Lower lobe of right lung (tissue), 2 donors: ENCODE data around the gene NRP1. TPM values are rescaled to one million over a fixed set of nuclear protein-coding genes. Genes with fewer than 3 reads are reported as not detected.

Experiments
- ATAC-seq, 2 donors: fragments of 200-7000 bp; cut with Tn5 transposase; one replicate each; pipeline ENCODE4 v1.9.1; 2020 to 2022; ENCODE audit warnings: mild to moderate bottlenecking in 2 of 2, moderate library complexity in 2 of 2
- DNase-seq: peaks from one replicate; pipeline ENCODE4 v3.0.0-alpha.2; 2020
- H3K27ac ChIP-seq: fragments of 200-600 bp; one replicate; pipeline ENCODE4 v1.8.0; 2022
- H3K27me3 ChIP-seq: fragments of 200-600 bp; one replicate; pipeline ENCODE4 v1.8.0; 2022; ENCODE audit warnings: low read depth
- H3K36me3 ChIP-seq: fragments of 200-600 bp; one replicate; pipeline ENCODE4 v1.8.0; 2022; ENCODE audit warnings: mild to moderate bottlenecking
- H3K4me1 ChIP-seq: fragments of 200-600 bp; one replicate; pipeline ENCODE4 v1.8.0; 2022
- H3K4me3 ChIP-seq: fragments of 200-600 bp; one replicate; pipeline ENCODE4 v1.8.0; 2022; ENCODE audit warnings: mild to moderate bottlenecking
- H3K9me3 ChIP-seq: fragments of 200-600 bp; one replicate; pipeline ENCODE4 v1.8.0; 2022
- intact Hi-C: fragments of 100-400 bp; cut with DNase I; formaldehyde crosslinking; loops from one replicate; pipeline ENCODE4 v1.11.0; 2022
- total RNA-seq: library from RNA; stranded (reverse); fragmentation: NEBNext Ultra II Directional; extraction: Animal tissue kit (Norgen Biotek cat#: 25700); gene quantifications from one replicate; pipeline ENCODE4 v1.2.1, GENCODE V29; 2021
- TF ChIP-seq, protein P1 (sequence below): fragments of 200-600 bp; IDR thresholded peaks from one replicate; pipeline ENCODE4 v1.8.0; 2022; ENCODE audit warnings: antibody characterized with exemption, mild to moderate bottlenecking
- donor health status: DM: no; HTN: yes; CAD: no; lungs with severe emphysema.

NRP1 gene
- total RNA-seq, 1 donor from 2014 or later: 127 TPM

DNA sequence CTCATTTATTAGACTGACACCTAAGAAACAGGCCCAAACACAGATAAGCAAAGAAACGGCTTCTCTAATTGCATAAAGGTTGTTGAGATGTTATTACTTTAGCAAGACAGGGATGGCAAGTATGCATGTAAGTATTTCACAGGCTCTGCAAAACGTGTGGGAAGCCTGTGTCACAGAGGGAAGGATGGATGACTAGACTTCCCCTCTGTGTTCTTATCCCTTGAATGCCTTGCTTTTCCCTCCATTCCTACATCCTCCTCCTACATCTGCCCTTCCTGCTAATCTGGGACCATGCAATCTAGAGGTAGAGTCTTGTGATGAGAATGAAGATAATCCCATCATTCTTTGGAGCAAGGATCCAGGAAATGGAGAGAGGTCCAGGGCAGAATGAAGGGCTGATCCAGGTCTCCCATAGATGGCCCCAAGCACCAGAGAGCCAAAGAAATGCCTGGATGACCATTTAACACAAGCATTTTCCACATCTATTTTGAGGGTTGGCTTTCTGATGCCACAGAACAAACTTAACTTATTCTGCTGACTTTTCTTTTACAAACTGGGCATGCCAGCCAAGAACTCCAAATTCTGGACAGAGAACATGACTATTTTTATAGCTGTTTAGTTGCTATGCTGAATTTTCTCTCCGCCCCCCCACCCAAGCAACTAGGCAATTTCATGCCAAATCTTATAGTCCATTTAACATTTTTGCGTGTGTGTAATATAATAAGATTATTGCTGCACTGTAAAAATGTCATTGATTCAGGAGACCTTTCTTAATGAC is 48.1 kb downstream of the NRP1 start:
- Histone ChIP-seq H3K36me3 (no peaks in the 10 kb centered on the region), H3K9me3 (no peaks in the 10 kb centered on the region), H3K4me1 (peaks cover 23% of the 10 kb centered on the region), H3K4me3 (no peak overlapping the region), H3K27me3 (no peaks in the 10 kb centered on the region), H3K27ac (no peak overlapping the region)
- no peak for DNase-seq
- intact Hi-C loops: no loop called here
- no peak for ATAC-seq
- TF ChIP-seq, protein P1, sequence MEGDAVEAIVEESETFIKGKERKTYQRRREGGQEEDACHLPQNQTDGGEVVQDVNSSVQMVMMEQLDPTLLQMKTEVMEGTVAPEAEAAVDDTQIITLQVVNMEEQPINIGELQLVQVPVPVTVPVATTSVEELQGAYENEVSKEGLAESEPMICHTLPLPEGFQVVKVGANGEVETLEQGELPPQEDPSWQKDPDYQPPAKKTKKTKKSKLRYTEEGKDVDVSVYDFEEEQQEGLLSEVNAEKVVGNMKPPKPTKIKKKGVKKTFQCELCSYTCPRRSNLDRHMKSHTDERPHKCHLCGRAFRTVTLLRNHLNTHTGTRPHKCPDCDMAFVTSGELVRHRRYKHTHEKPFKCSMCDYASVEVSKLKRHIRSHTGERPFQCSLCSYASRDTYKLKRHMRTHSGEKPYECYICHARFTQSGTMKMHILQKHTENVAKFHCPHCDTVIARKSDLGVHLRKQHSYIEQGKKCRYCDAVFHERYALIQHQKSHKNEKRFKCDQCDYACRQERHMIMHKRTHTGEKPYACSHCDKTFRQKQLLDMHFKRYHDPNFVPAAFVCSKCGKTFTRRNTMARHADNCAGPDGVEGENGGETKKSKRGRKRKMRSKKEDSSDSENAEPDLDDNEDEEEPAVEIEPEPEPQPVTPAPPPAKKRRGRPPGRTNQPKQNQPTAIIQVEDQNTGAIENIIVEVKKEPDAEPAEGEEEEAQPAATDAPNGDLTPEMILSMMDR: no peak

DNA sequence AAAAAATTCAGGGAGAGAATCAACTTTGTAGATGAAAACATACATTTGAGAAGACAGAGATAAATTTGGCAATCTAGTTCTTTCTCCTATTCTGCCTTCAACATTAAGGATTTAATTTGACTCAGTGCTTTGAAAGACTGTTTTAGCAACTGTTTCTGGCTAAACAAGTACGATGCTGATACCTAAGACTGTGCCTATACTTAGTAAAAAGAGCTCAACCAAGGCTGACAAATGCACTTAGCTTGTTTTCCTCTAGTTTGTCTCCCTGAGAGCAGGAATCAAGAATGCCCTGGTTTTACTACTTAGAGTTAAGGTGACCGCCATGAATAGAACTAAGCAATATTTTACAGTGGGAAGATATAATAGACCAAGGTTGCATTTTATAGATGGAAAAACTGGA is 49.5 kb downstream of the NRP1 start:
- H3K36me3 ChIP-seq: no peaks in the 10 kb centered on the region
- ATAC-seq: no peak
- TF ChIP-seq, protein P1: no peak
- no peak overlapping the region for H3K27ac ChIP-seq
- no peaks in the 10 kb centered on the region for H3K27me3 ChIP-seq
- intact Hi-C loops: no loop called here
- no peak overlapping the region for H3K4me3 ChIP-seq
- DNase-seq: no peak
- H3K9me3 ChIP-seq: no peaks in the 10 kb centered on the region
- H3K4me1 ChIP-seq: peaks cover 12% of the 10 kb centered on the region

GRCh38 chr10:33279811-33280602 is 54.5 kb downstream of the NRP1 start:
- peaks cover 26% of the 10 kb centered on the region for H3K4me1 ChIP-seq
- H3K9me3 ChIP-seq: no peaks in the 10 kb centered on the region
- no peaks in the 10 kb centered on the region for H3K36me3 ChIP-seq
- intact Hi-C loops: no loop called here
- H3K27me3 ChIP-seq: no peaks in the 10 kb centered on the region
- TF ChIP-seq, protein P1: no peak
- DNase-seq (no peak), ATAC-seq (no peak)
- no peak overlapping the region for H3K4me3 ChIP-seq
- H3K27ac ChIP-seq: no peak overlapping the region

DNA sequence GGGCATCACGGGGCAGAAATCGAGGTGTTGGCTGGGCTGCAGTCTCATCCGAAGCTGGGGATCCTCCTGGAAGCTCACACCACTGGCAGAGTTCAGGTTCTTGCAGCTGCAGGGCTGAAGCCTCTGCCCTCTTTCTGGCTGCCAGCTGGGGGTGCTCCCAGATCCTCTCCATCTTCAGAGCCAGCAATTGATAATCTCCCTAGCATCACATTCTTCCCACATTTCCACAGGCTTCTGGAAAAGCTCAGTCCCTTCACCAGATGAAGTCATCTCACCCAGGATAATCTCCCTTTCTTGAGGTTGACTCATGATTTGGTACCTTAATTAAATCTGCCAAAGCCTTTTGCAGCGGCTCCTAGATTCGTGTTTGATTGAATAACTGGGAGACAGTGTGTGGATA is 55.2 kb downstream of the NRP1 start:
- no peak for DNase-seq
- H3K4me1 ChIP-seq: peaks cover 26% of the 10 kb centered on the region
- H3K27ac ChIP-seq: no peak overlapping the region
- no peak overlapping the region for H3K4me3 ChIP-seq
- H3K27me3 ChIP-seq: no peaks in the 10 kb centered on the region
- TF ChIP-seq, protein P1: no peak
- ATAC-seq: no peak
- no peaks in the 10 kb centered on the region for H3K36me3 ChIP-seq
- intact Hi-C loops: no loop called here
- H3K9me3 ChIP-seq: no peaks in the 10 kb centered on the region

GRCh38 chr10:33278198-33278597 is 56.3 kb downstream of the NRP1 start:
- Histone ChIP-seq H3K27me3 (no peaks in the 10 kb centered on the region), H3K4me3 (no peak overlapping the region), H3K36me3 (no peaks in the 10 kb centered on the region), H3K27ac (no peak overlapping the region), H3K9me3 (no peaks in the 10 kb centered on the region), H3K4me1 (peaks cover 34% of the 10 kb centered on the region)
- intact Hi-C loops: no loop called here
- ATAC-seq (no peak), DNase-seq (no peak)
- TF ChIP-seq, protein P1: no peak
